ENCODE results near the gene GSE1.

The GSE1 gene

GRCh38 chr16:85677383-85677967 lies 64.4 kb downstream of the GSE1 start:
- Histone ChIP-seq H4K20me1 (peaks cover 0 to 76% (median 35%) of the 10 kb centered on the region in 11 experiments; a peak in 14 of 22 replicates), H3K36me3 (peaks cover 53 to 100% (median 95%) of the 10 kb centered on the region in 11 experiments), H3K4me1 (peaks cover 8 to 24% (median 18%) of the 10 kb centered on the region in 10 experiments; a peak in 18 of 20 replicates), H3K9ac (no peak overlapping the region), H3K27me3 (no peaks in the 10 kb centered on the region), H3K4me3 (no peak overlapping the region), H3K27ac (no peak overlapping the region), H3K9me3 (replicated peaks in 1 of 11) (no peaks in the 10 kb centered on the region), H3K4me2 (no peak overlapping the region)
- TF ChIP-seq Cebpa-rat (IDR thresholded peaks at IDR 0.05), result no peak

GRCh38 chr16:85678016-85678415 lies 64.9 kb downstream of the GSE1 start:
- no peak for TF ChIP-seq Cebpa-rat (IDR thresholded peaks at IDR 0.05)
- Histone ChIP-seq H4K20me1 (peaks cover 0 to 76% (median 40%) of the 10 kb centered on the region in 11 experiments; a peak in 14 of 22 replicates), H3K27me3 (no peaks in the 10 kb centered on the region), H3K9ac (0 out of 22 replicates have a peak overlapping the region, but pooled peaks of 1 of the 11 experiments have one; percentile 8), H3K4me1 (peaks cover 8 to 24% (median 18%) of the 10 kb centered on the region in 10 experiments; a peak in 18 of 20 replicates), H3K36me3 (peaks cover 48 to 100% (median 95%) of the 10 kb centered on the region in 11 experiments), H3K9me3 (replicated peaks in 1 of 11) (no peaks in the 10 kb centered on the region), H3K4me3 (no peak overlapping the region), H3K4me2 (no peak overlapping the region), H3K27ac (no peak overlapping the region)

DNA sequence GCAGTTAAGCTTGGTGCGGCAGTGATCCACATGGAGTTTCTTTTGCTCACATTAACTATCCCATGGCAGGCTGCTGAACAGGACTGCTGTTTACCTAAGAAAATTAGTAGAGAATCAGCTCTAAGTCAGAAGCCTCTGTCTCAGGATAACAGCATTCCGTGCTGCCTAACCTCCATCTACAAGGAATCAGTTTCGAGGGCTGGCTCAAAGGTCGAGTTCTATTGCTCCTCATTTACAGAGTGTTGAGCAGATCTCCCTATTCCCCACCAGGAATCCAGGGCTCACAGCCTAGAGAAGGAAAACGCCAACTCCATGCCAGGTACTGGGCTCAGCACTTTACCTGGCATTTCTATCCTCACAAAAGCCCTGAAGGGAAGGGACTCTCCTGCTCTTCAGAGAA lies 65.7 kb downstream of the GSE1 start:
- TF ChIP-seq Cebpa-rat (IDR thresholded peaks at IDR 0.05), result no peak
- Histone ChIP-seq H3K27me3 (no peaks in the 10 kb centered on the region), H3K4me1 (peaks cover 8 to 25% (median 19%) of the 10 kb centered on the region in 10 experiments; a peak in 18 of 20 replicates), H3K9me3 (replicated peaks in 1 of 11) (no peaks in the 10 kb centered on the region), H3K27ac (no peak overlapping the region), H3K9ac (peak overlapping the region in 2 of 11 experiments; percentile 6 to 26; a peak in 1 of 22 replicates), H3K36me3 (peaks cover 40 to 100% (median 95%) of the 10 kb centered on the region in 11 experiments), H3K4me2 (no peak overlapping the region), H4K20me1 (peaks cover 0 to 78% (median 48%) of the 10 kb centered on the region in 11 experiments; a peak in 14 of 22 replicates), H3K4me3 (no peak overlapping the region)

GRCh38 chr16:85679870-85680269 lies 66.7 kb downstream of the GSE1 start:
- TF ChIP-seq Cebpa-rat (IDR thresholded peaks at IDR 0.05), result no peak
- H3K4me3 ChIP-seq, result no peak overlapping the region
- H3K4me1 ChIP-seq, result peaks cover 8 to 25% (median 19%) of the 10 kb centered on the region in 10 experiments; a peak in 18 of 20 replicates
- H3K4me2 ChIP-seq, result peak overlapping the region; percentile 3 to 62 (median 47); a peak in 18 of 22 replicates
- peak overlapping the region in 3 of 11 experiments; percentile 4 to 39 (median 24); a peak in 5 of 22 replicates for H3K27ac ChIP-seq
- H4K20me1 ChIP-seq, result peaks cover 0 to 79% (median 48%) of the 10 kb centered on the region in 11 experiments; a peak in 14 of 22 replicates
- peaks cover 30 to 100% (median 94%) of the 10 kb centered on the region in 11 experiments for H3K36me3 ChIP-seq
- H3K9me3 ChIP-seq (replicated peaks in 1 of 11), result no peaks in the 10 kb centered on the region
- H3K9ac ChIP-seq, result peak overlapping the region in 5 of 11 experiments; percentile 6 to 42 (median 37); a peak in 7 of 22 replicates
- H3K27me3 ChIP-seq, result no peaks in the 10 kb centered on the region

DNA sequence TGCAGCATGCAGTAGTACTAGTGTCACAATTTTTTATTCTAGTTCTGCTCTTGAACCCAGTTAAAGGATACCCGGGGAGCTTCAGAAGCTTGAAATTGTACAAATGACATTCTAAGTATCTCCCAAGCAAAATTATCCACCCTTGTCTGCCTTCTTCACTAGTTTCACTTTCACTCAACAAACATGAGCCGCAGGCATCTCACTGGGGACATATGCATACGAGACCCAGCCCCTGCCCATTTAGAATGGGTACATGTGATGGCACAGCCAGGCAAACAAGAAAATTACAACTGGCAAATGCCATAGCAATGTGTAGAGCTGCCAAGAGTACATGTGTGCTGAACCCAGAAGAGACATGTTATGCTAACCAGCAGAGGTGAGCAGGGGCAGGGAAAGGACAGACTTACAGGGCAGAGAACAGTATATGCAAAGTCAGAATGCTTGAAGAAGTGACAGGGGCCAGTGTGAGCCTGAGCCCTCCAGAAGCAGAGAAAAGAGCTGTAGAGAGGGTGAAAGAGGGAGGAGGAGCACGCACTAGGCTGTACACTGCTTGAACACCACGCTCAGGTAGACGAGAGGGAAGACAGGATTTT lies 67.3 kb downstream of the GSE1 start:
- Histone ChIP-seq H3K4me2 (peak overlapping the region; percentile 3 to 62 (median 47); a peak in 19 of 22 replicates), H3K9ac (peak overlapping the region in 6 of 11 experiments; percentile 11 to 42 (median 34); a peak in 10 of 22 replicates), H3K9me3 (replicated peaks in 1 of 11) (no peaks in the 10 kb centered on the region), H3K36me3 (peaks cover 24 to 100% (median 94%) of the 10 kb centered on the region in 11 experiments; a peak in 20 of 22 replicates), H3K4me1 (peaks cover 8 to 29% (median 23%) of the 10 kb centered on the region in 10 experiments; a peak in 18 of 20 replicates), H4K20me1 (peaks cover 0 to 85% (median 48%) of the 10 kb centered on the region in 11 experiments; a peak in 15 of 22 replicates), H3K27me3 (no peaks in the 10 kb centered on the region), H3K27ac (peak overlapping the region in 4 of 11 experiments; percentile 4 to 39 (median 18); a peak in 7 of 22 replicates), H3K4me3 (no peak overlapping the region)
- TF ChIP-seq Cebpa-rat (IDR thresholded peaks at IDR 0.05), result no peak

- Histone ChIP-seq H3K9ac (peak overlapping the region in 3 of 11 experiments; percentile 30 to 42 (median 37); a peak in 2 of 22 replicates), H3K4me3 (no peak overlapping the region), H3K4me2 (peak overlapping the region in 3 of 11 experiments; percentile 35 to 62 (median 55); a peak in 4 of 22 replicates), H3K36me3 (peaks cover 24 to 95% (median 88%) of the 10 kb centered on the region in 11 experiments; a peak in 20 of 22 replicates), H3K27ac (peak overlapping the region in 2 of 11 experiments; percentile 24 to 39; a peak in 2 of 22 replicates), H3K4me1 (peaks cover 10 to 37% (median 31%) of the 10 kb centered on the region in 10 experiments; a peak in 18 of 20 replicates), H3K9me3 (replicated peaks in 1 of 11) (no peaks in the 10 kb centered on the region), H4K20me1 (peaks cover 0 to 82% (median 49%) of the 10 kb centered on the region in 11 experiments; a peak in 15 of 22 replicates), H3K27me3 (no peaks in the 10 kb centered on the region)
- TF ChIP-seq Cebpa-rat (IDR thresholded peaks at IDR 0.05), result no peak
Observed at GRCh38 chr16:85681255-85681654, 68.1 kb downstream of the GSE1 start.

GRCh38 chr16:85682516-85682915 lies 69.4 kb downstream of the GSE1 start:
- Histone ChIP-seq H3K4me1 (peaks cover 14 to 50% (median 43%) of the 10 kb centered on the region in 10 experiments; a peak in 19 of 20 replicates), H3K36me3 (peaks cover 16 to 91% (median 77%) of the 10 kb centered on the region in 11 experiments; a peak in 19 of 22 replicates)
- TF ChIP-seq Cebpa-rat (IDR thresholded peaks at IDR 0.05), result no peak

DNA sequence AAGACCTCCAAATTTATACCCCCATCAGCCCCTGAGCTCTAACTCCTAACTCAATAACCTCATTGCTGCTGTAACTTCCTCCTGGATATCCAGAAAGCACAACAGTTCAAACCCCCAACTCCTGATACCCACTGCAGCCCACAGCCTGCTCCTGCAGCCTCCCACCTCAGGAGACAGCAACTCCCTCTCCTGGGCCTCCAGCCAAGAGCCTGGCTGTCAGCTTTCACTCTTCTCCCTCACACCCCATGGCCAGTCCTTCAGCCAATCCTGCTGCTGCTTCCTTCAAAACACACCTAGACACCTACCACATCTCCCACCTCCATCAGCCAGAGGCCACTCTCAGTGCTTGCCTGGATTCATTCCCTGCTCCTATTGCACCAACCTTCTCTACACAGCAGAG lies 70.2 kb downstream of the GSE1 start:
- Histone ChIP-seq H4K20me1 (peaks cover 0 to 79% (median 57%) of the 10 kb centered on the region in 11 experiments; a peak in 15 of 22 replicates), H3K4me2 (no peak overlapping the region), H3K27ac (no peak overlapping the region), H3K9me3 (replicated peaks in 1 of 11) (no peaks in the 10 kb centered on the region), H3K9ac (no peak overlapping the region; a peak in 1 of 22 replicates), H3K4me1 (peaks cover 23 to 58% (median 52%) of the 10 kb centered on the region in 10 experiments; a peak in 19 of 20 replicates), H3K27me3 (no peaks in the 10 kb centered on the region), H3K36me3 (peaks cover 8 to 83% (median 69%) of the 10 kb centered on the region in 11 experiments; a peak in 18 of 22 replicates), H3K4me3 (no peak overlapping the region)
- TF ChIP-seq Cebpa-rat (IDR thresholded peaks at IDR 0.05), result no peak

More at GRCh38 chr16:85682516-85682915, 69.4 kb downstream of the GSE1 start:
- no peak overlapping the region for H3K27ac ChIP-seq
- no peak overlapping the region for H3K4me2 ChIP-seq
- H3K4me3 ChIP-seq, result no peak overlapping the region
- H3K9me3 ChIP-seq (replicated peaks in 1 of 11), result no peaks in the 10 kb centered on the region
- no peaks in the 10 kb centered on the region for H3K27me3 ChIP-seq
- H3K9ac ChIP-seq, result no peak overlapping the region
- H4K20me1 ChIP-seq, result peaks cover 0 to 82% (median 53%) of the 10 kb centered on the region in 11 experiments; a peak in 15 of 22 replicates

All from BLaER1 treated with 17β-estradiol and CSF1 and Interleukin-3, amounts not matched to agents 10 nM and 100 nM (cell line).